ENCODE results near the gene CDR2. TPM values are rescaled to one million over a fixed set of nuclear protein-coding genes. Genes with fewer than 3 reads are reported as not detected.

CDR2 gene
- total and polyA plus RNA-seq, 11 donors: 3.7 to 12.4 (median 6.0) TPM

- Histone ChIP-seq H3K4me3 (no peak overlapping the region), H3K4me1 (peaks cover 0 to under 1% (median 0%) of the 10 kb centered on the region in 12 donors), H3K36me3 (peaks cover 0 to 39% (median 12%) of the 10 kb centered on the region in 9 donors), H3K27ac (no peak overlapping the region), H3K9me3 (peaks cover 0 to 38% (median 10%) of the 10 kb centered on the region in 12 donors), H3K27me3 (no peaks in the 10 kb centered on the region)
- DNase-seq (no peak), ATAC-seq (no peak)
- no peak for TF ChIP-seq CTCF (IDR thresholded peaks at IDR 0.05)
- TF ChIP-seq POLR2A (IDR thresholded peaks at IDR 0.05): no peak
- intact Hi-C loops (cut with DNase I): no loop called here
Observed at GRCh38 chr16:22340945-22341344, 33.5 kb downstream of the CDR2 start.

- H3K27ac ChIP-seq: no peak overlapping the region
- intact Hi-C loops (cut with DNase I): no loop called here
- H3K9me3 ChIP-seq: peaks cover 0 to 39% (median 10%) of the 10 kb centered on the region in 12 donors
- DNase-seq: no peak
- H3K27me3 ChIP-seq: no peaks in the 10 kb centered on the region
- peaks cover 4 to 51% (median 34%) of the 10 kb centered on the region in 9 donors for H3K36me3 ChIP-seq
- no peak for ATAC-seq
- WGBS, 4 donors: 97 to 99% (median 98%) methylated on average over 4 of the region's 4 CpGs
- peaks cover 0 to 3% (median 0%) of the 10 kb centered on the region in 12 donors for H3K4me1 ChIP-seq
- TF ChIP-seq POLR2A (IDR thresholded peaks at IDR 0.05) (no peak), CTCF (IDR thresholded peaks at IDR 0.05) (no peak)
- no peak overlapping the region for H3K4me3 ChIP-seq
Observed at GRCh38 chr16:22337849-22338635, 36.4 kb downstream of the CDR2 start.

- H3K9me3 ChIP-seq: peaks cover 0 to 39% (median 10%) of the 10 kb centered on the region in 12 donors
- no peak overlapping the region for H3K27ac ChIP-seq
- no peak for ATAC-seq
- intact Hi-C loops (cut with DNase I): no loop called here
- TF ChIP-seq POLR2A (IDR thresholded peaks at IDR 0.05): no peak
- TF ChIP-seq CTCF (IDR thresholded peaks at IDR 0.05): no peak
- H3K4me1 ChIP-seq: peaks cover 0 to 3% (median 0%) of the 10 kb centered on the region in 12 donors
- no peak for DNase-seq
- H3K36me3 ChIP-seq: peaks cover 4 to 52% (median 43%) of the 10 kb centered on the region in 9 donors
- no peaks in the 10 kb centered on the region for H3K27me3 ChIP-seq
- H3K4me3 ChIP-seq: no peak overlapping the region
Observed at GRCh38 chr16:22337045-22337444, 37.4 kb downstream of the CDR2 start.

GRCh38 chr16:22336581-22336980, 37.8 kb downstream of the CDR2 start:
- no peak for TF ChIP-seq CTCF (IDR thresholded peaks at IDR 0.05)
- no peak for TF ChIP-seq POLR2A (IDR thresholded peaks at IDR 0.05)
- Histone ChIP-seq H3K9me3 (peaks cover 0 to 39% (median 10%) of the 10 kb centered on the region in 12 donors), H3K36me3 (peaks cover 4 to 56% (median 47%) of the 10 kb centered on the region in 9 donors), H3K4me3 (no peak overlapping the region), H3K27me3 (no peaks in the 10 kb centered on the region), H3K4me1 (peaks cover 0 to 3% (median 0%) of the 10 kb centered on the region in 12 donors), H3K27ac (no peak overlapping the region)
- intact Hi-C loops (cut with DNase I): no loop called here
- DNase-seq: no peak
- no peak for ATAC-seq

Measured in heart left ventricle (tissue), 16 donors.